Spinal cord (tissue), 10 donors: Measurements from ENCODE around the gene PAIP2. TPM values are rescaled to one million over a fixed set of nuclear protein-coding genes. Genes with fewer than 3 reads are reported as not detected.

Source experiments
- DNase-seq, 6 donors: peaks; one replicate each; pipeline versions ENCODE4 v3.0.0 to v3.0.0-alpha.2; 2013 to 2015; ENCODE audit warnings: low spot score in 6 of 6, low read depth in 4 of 6
- H3K27ac ChIP-seq: one replicate; pipeline ENCODE4 v1.5.1; 2013; ENCODE audit warnings: low read depth, low read length, control low read depth
- H3K27me3 ChIP-seq: one replicate; pipeline ENCODE4 v1.6.1; 2013; ENCODE audit warnings: low read length; ENCODE audit not compliant: control insufficient read depth, insufficient read depth
- H3K36me3 ChIP-seq: one replicate; pipeline ENCODE4 v1.6.1; 2013; ENCODE audit warnings: low read length; ENCODE audit not compliant: control insufficient read depth, insufficient read depth
- H3K4me1 ChIP-seq: one replicate; pipeline ENCODE4 v1.6.1; 2013; ENCODE audit warnings: low read length; ENCODE audit not compliant: control insufficient read depth, insufficient read depth
- H3K4me3 ChIP-seq: one replicate; pipeline ENCODE4 v1.5.1; 2013; ENCODE audit warnings: low read depth, low read length, control low read depth
- H3K9me3 ChIP-seq: one replicate; pipeline ENCODE4 v1.6.1; 2013; ENCODE audit warnings: low read length; ENCODE audit not compliant: control insufficient read depth, insufficient read depth
- WGBS: methylation state at CpG from one replicate; pipeline ENCODE4 v1.1.5; 2013; ENCODE audit warnings: missing lambda C conversion rate; ENCODE audit not compliant: insufficient coverage; 5-methylcytosine and 5-hydroxymethylcytosine counted together
- polyA plus RNA-seq, 2 donors: library from polyadenylated mRNA; unstranded; fragments of 120-200 nt; gene quantifications; one replicate each; pipeline ENCODE4 v1.2.1, GENCODE V29; 2013; ENCODE audit not compliant: insufficient read length in 2 of 2
- total RNA-seq, 2 donors: library from RNA; depleted of rRNA in 1 of 2; stranded (reverse); fragments of 120-200 nt in 1 of 2; fragments of >200 nt in 1 of 2; gene quantifications; one replicate each; pipeline versions ENCODE4 v1.2.3 to v1.2.4, GENCODE V29; 2013 to 2014
- donor health status: healthy.

The PAIP2 gene
- total and polyA plus RNA-seq, 4 donors: 90.4 to 173 (median 146) TPM

DNA sequence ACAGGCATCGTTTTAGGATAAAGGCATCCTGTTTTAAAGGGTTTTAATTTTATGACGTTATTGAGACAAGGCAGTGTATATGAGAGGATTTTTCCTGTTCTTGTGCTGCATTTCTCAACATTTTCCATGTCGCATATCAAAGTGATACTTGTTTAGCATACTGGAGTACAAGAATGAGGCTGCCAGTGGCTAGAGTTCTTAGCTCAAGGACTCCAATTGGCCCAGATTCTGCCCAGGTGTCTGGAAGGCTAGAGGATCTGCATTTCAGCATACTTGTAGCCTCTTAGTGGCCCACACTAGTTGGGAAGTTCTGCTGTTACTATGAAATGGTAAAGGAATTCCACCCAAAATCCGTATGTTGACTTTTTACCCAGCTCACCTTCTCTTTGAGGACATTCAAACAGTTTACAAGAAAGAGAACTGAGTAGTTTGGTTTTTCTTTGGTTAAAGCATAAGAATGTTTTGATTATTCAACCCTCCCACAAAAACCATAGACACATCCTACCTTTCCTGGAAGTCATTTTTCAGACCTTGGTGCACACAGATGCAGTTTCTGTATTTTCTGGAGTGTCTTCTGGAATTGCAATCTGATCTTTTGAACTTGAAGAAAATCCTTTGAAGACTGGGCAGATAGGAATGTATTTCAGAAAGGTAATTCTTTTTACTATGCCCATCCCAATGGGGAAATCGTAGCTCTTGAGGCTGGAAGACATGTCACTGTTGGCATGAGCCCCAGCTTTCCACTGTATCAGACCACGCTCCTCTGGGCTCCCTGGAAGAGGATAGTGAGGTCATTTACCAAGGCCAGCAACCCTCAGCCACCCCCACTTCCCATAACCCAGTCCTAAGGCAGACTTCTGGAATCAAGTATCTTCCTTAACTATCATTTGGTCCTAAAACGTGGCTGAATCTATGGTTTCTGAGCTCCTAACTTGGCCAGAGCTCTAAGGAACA is 30.1 kb downstream of the PAIP2 start:
- 82% methylated on average over 4 of the region's 7 CpGs for WGBS
- no peak for DNase-seq
- Histone ChIP-seq H3K9me3 (no peaks in the 10 kb centered on the region), H3K4me3 (no peak overlapping the region), H3K36me3 (peaks cover 31% of the 10 kb centered on the region), H3K4me1 (peaks cover 4% of the 10 kb centered on the region), H3K27ac (no peak overlapping the region), H3K27me3 (no peaks in the 10 kb centered on the region)

DNA sequence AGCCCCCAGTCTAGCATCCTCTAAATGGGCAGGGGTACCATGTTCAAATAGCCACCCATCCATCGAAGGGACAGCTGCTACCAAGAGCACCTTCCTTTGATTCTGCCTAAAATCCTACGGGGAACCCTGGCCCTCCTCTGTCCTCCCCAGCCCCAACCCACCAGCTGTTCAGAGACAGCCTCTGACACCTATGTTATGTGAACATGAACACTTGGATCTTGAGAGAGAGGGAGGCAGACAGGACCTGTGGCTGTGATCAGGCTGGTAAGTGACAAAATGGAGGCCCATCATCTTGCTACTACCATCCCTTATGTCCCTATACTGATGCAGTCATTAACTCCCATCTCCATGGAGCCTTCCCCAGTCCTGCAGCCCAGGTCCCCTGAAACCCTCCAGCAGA is 33.3 kb downstream of the PAIP2 start:
- peaks cover 34% of the 10 kb centered on the region for H3K36me3 ChIP-seq
- H3K27ac ChIP-seq: no peak overlapping the region
- H3K27me3 ChIP-seq: no peaks in the 10 kb centered on the region
- no peak for DNase-seq
- WGBS: 100% methylated on average over 1 of the region's 2 CpGs
- H3K4me3 ChIP-seq: no peak overlapping the region
- H3K9me3 ChIP-seq: no peaks in the 10 kb centered on the region
- H3K4me1 ChIP-seq: peaks cover 4% of the 10 kb centered on the region

DNA sequence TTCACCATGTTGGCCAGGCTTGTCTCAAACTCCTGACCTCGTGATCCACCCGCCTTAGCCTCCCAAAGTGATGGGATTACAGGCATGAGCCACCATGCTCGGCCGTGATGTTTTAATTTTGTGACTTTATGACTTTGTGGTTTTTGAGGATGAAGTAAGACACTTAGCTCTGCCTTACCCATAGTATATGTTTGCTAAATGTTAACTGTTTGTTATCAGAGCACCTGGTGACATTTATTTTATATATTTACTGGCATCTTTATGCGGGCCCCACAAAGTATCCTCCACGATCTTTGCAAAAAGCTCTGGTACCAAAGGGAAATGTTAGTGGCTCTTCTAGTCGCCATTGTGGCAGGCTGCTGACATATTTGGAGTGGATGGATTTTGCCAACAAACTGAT is 34.7 kb downstream of the PAIP2 start:
- Histone ChIP-seq H3K27me3 (no peaks in the 10 kb centered on the region), H3K4me3 (no peak overlapping the region), H3K36me3 (peaks cover 30% of the 10 kb centered on the region), H3K9me3 (no peaks in the 10 kb centered on the region), H3K4me1 (peaks cover 4% of the 10 kb centered on the region), H3K27ac (no peak overlapping the region)
- 80% methylated on average over 2 of the region's 7 CpGs for WGBS
- DNase-seq: no peak

DNA sequence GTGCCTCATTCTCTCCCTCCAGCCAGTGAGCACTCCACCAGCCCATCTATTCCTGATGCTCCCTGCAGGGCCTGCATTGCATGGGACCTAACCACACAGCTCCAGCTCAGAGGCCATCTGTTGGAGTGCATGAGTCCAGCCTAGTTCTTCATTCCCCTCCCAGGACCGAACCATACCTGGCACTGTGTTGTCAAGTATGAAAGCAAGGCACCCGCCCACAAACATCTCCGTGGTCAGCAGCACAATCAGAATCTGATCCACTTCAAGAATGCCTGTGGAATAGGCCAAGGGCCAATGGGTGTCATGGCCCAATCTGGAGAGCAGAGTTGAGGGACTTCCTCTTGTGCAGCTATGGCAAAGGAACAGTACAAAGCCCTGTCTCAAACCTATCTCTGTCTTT is 35.6 kb downstream of the PAIP2 start:
- H3K27ac ChIP-seq: no peak overlapping the region
- peaks cover 4% of the 10 kb centered on the region for H3K4me1 ChIP-seq
- peaks cover 30% of the 10 kb centered on the region for H3K36me3 ChIP-seq

DNA sequence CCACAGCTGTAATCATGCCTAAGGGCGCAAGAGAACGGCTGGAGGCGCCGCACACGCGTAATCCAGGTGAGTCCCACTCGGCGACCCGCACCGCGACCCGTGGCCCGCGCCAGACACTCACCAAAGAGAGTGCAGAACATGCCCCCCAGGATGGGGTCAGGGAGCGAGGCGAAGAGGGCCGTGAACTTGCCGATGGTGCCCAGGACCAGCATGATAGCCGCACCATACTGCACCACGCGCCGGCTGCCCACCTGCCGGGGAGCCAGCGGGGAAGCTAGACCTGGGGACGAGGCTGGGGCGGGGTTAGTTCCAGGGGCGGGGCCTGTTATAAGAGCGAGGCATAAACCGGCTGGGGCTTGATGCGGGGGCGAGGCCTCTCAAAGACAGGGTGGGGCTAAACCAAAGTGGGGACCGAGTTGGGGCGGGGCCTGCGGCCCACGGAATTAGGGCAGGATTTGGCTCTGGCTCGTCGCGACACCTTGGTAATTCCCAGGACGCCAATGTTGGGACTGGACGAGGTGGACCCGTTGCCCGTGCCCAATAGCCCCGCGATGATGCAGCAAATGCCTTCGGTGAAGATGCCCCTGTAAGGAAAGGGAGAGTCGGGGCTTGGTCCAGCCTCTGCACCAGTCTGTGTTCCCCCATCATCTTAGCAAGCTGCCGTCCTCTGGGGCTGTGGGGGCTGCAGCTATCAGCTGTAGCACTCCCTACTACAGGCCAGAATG is 36.6 kb downstream of the PAIP2 start:
- Histone ChIP-seq H3K4me3 (no peak overlapping the region), H3K27ac (no peak overlapping the region), H3K9me3 (no peaks in the 10 kb centered on the region), H3K27me3 (no peaks in the 10 kb centered on the region), H3K36me3 (peaks cover 22% of the 10 kb centered on the region), H3K4me1 (peaks cover 4% of the 10 kb centered on the region)
- no peak for DNase-seq
- 47% methylated on average over 47 of the region's 47 CpGs for WGBS

More for the DNA sequence above, 35.6 kb downstream of the PAIP2 start:
- no peaks in the 10 kb centered on the region for H3K9me3 ChIP-seq
- WGBS: 96% methylated on average over 3 of the region's 3 CpGs
- DNase-seq: no peak
- H3K4me3 ChIP-seq: no peak overlapping the region
- no peaks in the 10 kb centered on the region for H3K27me3 ChIP-seq

DNA sequence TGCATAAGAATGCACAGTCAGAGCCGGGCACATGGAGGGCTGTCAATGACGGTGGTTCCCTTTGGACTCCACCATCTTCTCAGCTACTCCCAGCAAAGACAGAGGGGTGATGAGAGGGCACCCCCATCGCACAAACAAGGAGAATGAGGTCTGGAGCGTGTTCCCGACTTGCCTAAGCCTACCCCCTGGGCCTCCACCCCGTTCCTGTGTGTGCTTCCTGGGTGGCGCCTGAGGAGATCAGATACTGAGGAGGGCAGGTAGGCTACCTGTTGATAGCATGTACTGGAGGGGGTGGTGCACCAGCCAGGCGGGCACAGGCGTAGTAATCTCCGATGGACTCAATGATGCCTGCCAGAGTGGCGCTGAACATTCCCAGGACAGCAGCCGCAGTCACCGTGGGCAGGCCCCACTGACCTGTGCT is 37.3 kb downstream of the PAIP2 start:
- H3K4me3 ChIP-seq: no peak overlapping the region
- H3K9me3 ChIP-seq: no peaks in the 10 kb centered on the region
- H3K36me3 ChIP-seq: peaks cover 17% of the 10 kb centered on the region
- no peaks in the 10 kb centered on the region for H3K27me3 ChIP-seq
- no peak overlapping the region for H3K27ac ChIP-seq
- WGBS: 89% methylated on average over 9 of the region's 13 CpGs
- H3K4me1 ChIP-seq: no peaks in the 10 kb centered on the region
- DNase-seq: no peak

DNA sequence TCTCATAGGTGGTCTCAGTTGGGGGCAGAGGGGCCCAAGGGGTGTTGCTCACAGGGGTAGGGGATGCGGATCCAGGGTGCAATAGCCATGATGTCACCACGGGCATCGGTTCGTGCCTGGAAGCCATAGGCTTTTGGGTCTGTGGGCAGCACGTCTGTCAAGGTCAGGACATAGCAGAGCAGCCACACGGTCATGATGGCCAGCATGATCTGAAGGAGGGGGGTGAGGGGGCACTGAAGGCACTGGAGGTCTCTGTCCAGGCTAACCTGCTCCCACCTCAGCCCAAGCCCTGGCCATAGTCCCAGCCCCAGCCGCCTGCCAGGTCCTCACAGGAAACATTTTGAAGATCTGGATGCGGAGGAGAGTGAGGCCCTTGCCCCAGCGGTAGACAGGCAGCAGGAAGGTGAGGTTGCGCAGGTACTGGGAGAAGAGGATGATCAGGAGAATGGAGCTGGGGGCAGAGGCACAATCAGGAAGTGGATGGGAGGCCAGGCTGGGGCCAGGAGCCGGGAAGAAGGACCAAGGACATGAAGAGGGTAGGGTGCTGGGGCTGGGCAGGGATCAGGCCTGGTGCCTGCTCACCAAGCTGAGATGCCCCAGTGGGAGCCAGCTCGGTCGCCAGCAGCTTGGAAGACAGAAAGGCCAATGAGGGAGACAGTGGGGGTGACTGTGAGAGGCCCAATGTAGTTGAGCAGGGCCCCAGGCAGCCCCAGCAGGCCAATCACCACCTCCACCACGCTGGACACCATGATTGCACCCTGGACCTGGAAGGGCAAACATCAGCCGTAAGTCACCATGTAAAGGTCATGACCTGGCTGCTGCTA is 38.2 kb downstream of the PAIP2 start:
- no peak overlapping the region for H3K4me3 ChIP-seq
- H3K27ac ChIP-seq: no peak overlapping the region
- peaks cover 17% of the 10 kb centered on the region for H3K36me3 ChIP-seq
- no peaks in the 10 kb centered on the region for H3K4me1 ChIP-seq
- 87% methylated on average over 14 of the region's 15 CpGs for WGBS
- no peaks in the 10 kb centered on the region for H3K27me3 ChIP-seq
- H3K9me3 ChIP-seq: no peaks in the 10 kb centered on the region
- no peak for DNase-seq

DNA sequence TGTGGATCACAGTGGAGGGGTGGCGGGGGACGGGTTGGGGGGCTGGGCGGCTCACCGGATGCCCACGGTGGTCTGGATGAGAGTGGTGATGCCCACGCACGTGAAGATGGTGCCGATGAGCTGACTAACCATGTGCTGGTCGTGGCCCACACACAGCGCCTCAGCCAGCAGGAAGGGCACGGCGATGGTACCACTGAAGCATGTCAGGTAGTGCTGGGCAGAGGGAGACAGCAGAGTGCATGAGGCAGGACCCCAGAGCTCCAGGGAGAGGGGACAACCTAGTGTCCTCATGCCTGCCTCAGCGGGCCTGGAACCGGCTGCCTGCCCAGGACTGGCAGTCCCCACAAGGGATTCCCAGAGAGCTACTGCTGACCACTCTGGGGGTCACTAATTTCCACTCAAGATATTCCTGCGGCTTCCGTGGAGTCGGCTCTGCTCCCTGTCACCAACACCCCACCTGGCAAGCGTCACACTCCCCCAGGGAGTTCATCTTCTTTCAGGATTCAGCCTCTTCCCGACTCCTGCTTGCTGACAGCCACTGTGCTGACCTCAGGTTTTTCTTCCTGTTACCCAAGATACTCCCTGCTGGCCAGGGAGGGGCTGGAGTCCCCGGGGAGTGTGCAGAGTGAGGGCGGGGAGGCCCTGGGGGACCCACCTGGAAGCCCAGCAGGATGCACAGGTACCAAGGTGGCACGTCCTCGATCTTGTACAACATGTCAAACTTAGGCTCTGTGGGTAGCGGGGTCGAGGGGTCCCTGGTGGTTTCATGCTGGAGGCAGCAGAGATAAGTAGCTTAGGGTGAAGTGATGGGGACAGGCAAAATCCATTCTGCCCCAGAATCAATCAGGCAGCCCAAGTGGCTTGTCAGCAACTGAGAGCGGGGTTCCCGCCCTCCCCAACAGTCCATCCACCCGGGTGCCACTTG is 40.4 kb downstream of the PAIP2 start:
- Histone ChIP-seq H3K27me3 (peaks cover 2% of the 10 kb centered on the region), H3K9me3 (no peaks in the 10 kb centered on the region), H3K27ac (no peak overlapping the region), H3K4me1 (no peaks in the 10 kb centered on the region), H3K36me3 (peaks cover 15% of the 10 kb centered on the region), H3K4me3 (no peak overlapping the region)
- WGBS: 92% methylated on average over 28 of the region's 28 CpGs
- DNase-seq: no peak
